Measurements from ENCODE around the gene KCNG2. TPM values are rescaled to one million over a fixed set of nuclear protein-coding genes. Genes with fewer than 3 reads are reported as not detected.

The KCNG2 gene
- total RNA-seq, 1 donor from 2014 or later = 0.46 TPM

GRCh38 chr18:79805211-79805887 is 7.6 kb downstream of the KCNG2 start:
- Histone ChIP-seq H3K27ac (no peak overlapping the region), H3K4me3 (no peak overlapping the region), H3K27me3 (peaks cover 10% of the 10 kb centered on the region), H3K36me3 (no peaks in the 10 kb centered on the region), H3K9me3 (no peaks in the 10 kb centered on the region), H3K4me1 (no peaks in the 10 kb centered on the region)
- no peak for ATAC-seq
- TF ChIP-seq, protein P1, sequence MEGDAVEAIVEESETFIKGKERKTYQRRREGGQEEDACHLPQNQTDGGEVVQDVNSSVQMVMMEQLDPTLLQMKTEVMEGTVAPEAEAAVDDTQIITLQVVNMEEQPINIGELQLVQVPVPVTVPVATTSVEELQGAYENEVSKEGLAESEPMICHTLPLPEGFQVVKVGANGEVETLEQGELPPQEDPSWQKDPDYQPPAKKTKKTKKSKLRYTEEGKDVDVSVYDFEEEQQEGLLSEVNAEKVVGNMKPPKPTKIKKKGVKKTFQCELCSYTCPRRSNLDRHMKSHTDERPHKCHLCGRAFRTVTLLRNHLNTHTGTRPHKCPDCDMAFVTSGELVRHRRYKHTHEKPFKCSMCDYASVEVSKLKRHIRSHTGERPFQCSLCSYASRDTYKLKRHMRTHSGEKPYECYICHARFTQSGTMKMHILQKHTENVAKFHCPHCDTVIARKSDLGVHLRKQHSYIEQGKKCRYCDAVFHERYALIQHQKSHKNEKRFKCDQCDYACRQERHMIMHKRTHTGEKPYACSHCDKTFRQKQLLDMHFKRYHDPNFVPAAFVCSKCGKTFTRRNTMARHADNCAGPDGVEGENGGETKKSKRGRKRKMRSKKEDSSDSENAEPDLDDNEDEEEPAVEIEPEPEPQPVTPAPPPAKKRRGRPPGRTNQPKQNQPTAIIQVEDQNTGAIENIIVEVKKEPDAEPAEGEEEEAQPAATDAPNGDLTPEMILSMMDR (IDR thresholded peaks at IDR 0.05) = no peak
- intact Hi-C loops (cut with DNase I) = no loop called here
- DNase-seq = peak; percentile 30

- intact Hi-C loops (cut with DNase I) = no loop called here
- H3K27me3 ChIP-seq = peaks cover 3% of the 10 kb centered on the region
- no peak overlapping the region for H3K27ac ChIP-seq
- H3K4me3 ChIP-seq = no peak overlapping the region
- TF ChIP-seq, protein P1 (IDR thresholded peaks at IDR 0.05) = no peak
- ATAC-seq = peak; percentile 14
- no peaks in the 10 kb centered on the region for H3K36me3 ChIP-seq
- DNase-seq = peak; percentile 47
- no peaks in the 10 kb centered on the region for H3K9me3 ChIP-seq
- no peaks in the 10 kb centered on the region for H3K4me1 ChIP-seq
Measured at GRCh38 chr18:79805926-79806487, 8.3 kb downstream of the KCNG2 start.

- Histone ChIP-seq H3K4me3 (no peak overlapping the region), H3K36me3 (no peaks in the 10 kb centered on the region), H3K4me1 (no peaks in the 10 kb centered on the region), H3K9me3 (no peaks in the 10 kb centered on the region), H3K27ac (no peak overlapping the region), H3K27me3 (no peaks in the 10 kb centered on the region)
- intact Hi-C loops (cut with DNase I) = no loop called here
- ATAC-seq (no peak), DNase-seq (peak; percentile 28)
- TF ChIP-seq, protein P1 (IDR thresholded peaks at IDR 0.05) = no peak
Measured at GRCh38 chr18:79806976-79807841, 9.5 kb downstream of the KCNG2 start.

GRCh38 chr18:79809482-79810192 is 11.9 kb downstream of the KCNG2 start:
- no peaks in the 10 kb centered on the region for H3K4me1 ChIP-seq
- H3K27me3 ChIP-seq = no peaks in the 10 kb centered on the region
- H3K36me3 ChIP-seq = no peaks in the 10 kb centered on the region
- H3K9me3 ChIP-seq = no peaks in the 10 kb centered on the region
- TF ChIP-seq, protein P1 (IDR thresholded peaks at IDR 0.05) = no peak
- intact Hi-C loops (cut with DNase I) = no loop called here
- DNase-seq (peak; percentile 40), ATAC-seq (no peak)
- no peak overlapping the region for H3K27ac ChIP-seq
- H3K4me3 ChIP-seq = no peak overlapping the region

- Histone ChIP-seq H3K4me1 (no peaks in the 10 kb centered on the region), H3K9me3 (no peaks in the 10 kb centered on the region), H3K27ac (no peak overlapping the region), H3K4me3 (no peak overlapping the region), H3K27me3 (no peaks in the 10 kb centered on the region), H3K36me3 (no peaks in the 10 kb centered on the region)
- intact Hi-C loops (cut with DNase I) = no loop called here
- ATAC-seq (no peak), DNase-seq (no peak)
- TF ChIP-seq, protein P1 (IDR thresholded peaks at IDR 0.05) = no peak
Measured at GRCh38 chr18:79812052-79812451, 14.3 kb downstream of the KCNG2 start.
